VCaP (cell line): Measurements from ENCODE around the gene RNF121.

Experiments
- H3K27ac ChIP-seq: fragments of 450-650 bp; 2 replicates; pipeline ENCODE4 v1.5.1; 2017
- CTCF ChIP-seq: fragments of 450-650 bp; conservative IDR thresholded peaks from 2 replicates; pipeline ENCODE4 v1.5.1; 2017; ENCODE audit warnings: mild to moderate bottlenecking, moderate library complexity

Gene RNF121

GRCh38 chr11:71999798-72000197 lies 71.0 kb downstream of the RNF121 start:
- no peak for TF ChIP-seq CTCF
- no peak overlapping the region for H3K27ac ChIP-seq

- H3K27ac ChIP-seq, result no peak overlapping the region
- TF ChIP-seq CTCF, result no peak
Observed at GRCh38 chr11:72000202-72000867, 71.5 kb downstream of the RNF121 start.

- no peak for TF ChIP-seq CTCF
Observed at GRCh38 chr11:72001285-72001684, 72.4 kb downstream of the RNF121 start.

GRCh38 chr11:72001834-72002591 lies 73.2 kb downstream of the RNF121 start:
- no peak for TF ChIP-seq CTCF
- no peak overlapping the region for H3K27ac ChIP-seq

More at GRCh38 chr11:72001285-72001684, 72.4 kb downstream of the RNF121 start:
- H3K27ac ChIP-seq, result no peak overlapping the region

- H3K27ac ChIP-seq, result 0 out of 2 replicates have a peak overlapping the region, but pooled peaks have one; percentile 2
- no peak for TF ChIP-seq CTCF
Observed at GRCh38 chr11:72002841-72003775, 74.3 kb downstream of the RNF121 start.

- 0 out of 2 replicates have a peak overlapping the region, but pooled peaks have one; percentile 2 for H3K27ac ChIP-seq
- no peak for TF ChIP-seq CTCF
Observed at GRCh38 chr11:72003776-72004171, 74.9 kb downstream of the RNF121 start.
